ENCODE measurements around the gene GNPDA2. TPM values are rescaled to one million over a fixed set of nuclear protein-coding genes. Genes with fewer than 3 reads are reported as not detected.
"Not testable (repeated sequence)": the region's sequence is repeated elsewhere in the genome, so short reads cannot be mapped to it uniquely, and the experiment has no call there.

The GNPDA2 gene
- total RNA-seq, 1 donor from 2014 or later = 31.2 TPM

- Histone ChIP-seq H3K4me1 (no peaks in the 10 kb centered on the region), H3F3A (ENCODE audit: low read depth) (no peaks in the 10 kb centered on the region), H3K27me3 (no peaks in the 10 kb centered on the region), H3K4me2 (no peak overlapping the region), H4K20me1 (ENCODE audit: low read depth) (no peaks in the 10 kb centered on the region), H2AFZ (replicated peaks) (no peak overlapping the region), H3K9me3 (ENCODE audit: low read depth) (no peaks in the 10 kb centered on the region), H3K36me3 (no peaks in the 10 kb centered on the region), H3K9ac (no peak overlapping the region), H3K27ac (no peak overlapping the region), H3K79me2 (ENCODE audit: low read depth) (no peaks in the 10 kb centered on the region), H3K4me3 (no peak overlapping the region)
- H3K9me3 Mint-ChIP-seq = no peaks in the 10 kb centered on the region
- H3K27ac Mint-ChIP-seq = no peak overlapping the region
- no peaks in the 10 kb centered on the region for H3K36me3 Mint-ChIP-seq
- H3K4me3 Mint-ChIP-seq = no peak overlapping the region
- no peak for TF ChIP-seq EZH2phosphoT487 (IDR thresholded peaks at IDR 0.05)
- no peak for TF ChIP-seq EZH2 (IDR thresholded peaks at IDR 0.05)
- TF ChIP-seq CTCF (IDR thresholded peaks at IDR 0.05) = no peak
- DNase-seq (ENCODE audit: low spot score) = no peak
- no peaks in the 10 kb centered on the region for H3K27me3 Mint-ChIP-seq (ENCODE audit: insufficient read depth, low read depth)
- H3K4me1 Mint-ChIP-seq = no peaks in the 10 kb centered on the region
Measured at GRCh38 chr4:44736900-44737299, 10.5 kb upstream of the GNPDA2 start.

GRCh38 chr4:44728694-44729093, 2.3 kb upstream of the GNPDA2 start:
- not testable (repeated sequence) for H3K4me2 ChIP-seq; H3K9ac ChIP-seq; H3K27me3 Mint-ChIP-seq (ENCODE audit: insufficient read depth, low read depth); DNase-seq (ENCODE audit: low spot score); H4K20me1 ChIP-seq (ENCODE audit: low read depth); H3K36me3 ChIP-seq; H3K4me3 Mint-ChIP-seq; H3K36me3 Mint-ChIP-seq; H3K27ac ChIP-seq; H3K27ac Mint-ChIP-seq; H3F3A ChIP-seq (ENCODE audit: low read depth); H3K27me3 ChIP-seq; H3K4me3 ChIP-seq; H3K9me3 Mint-ChIP-seq; H2AFZ ChIP-seq (replicated peaks); H3K9me3 ChIP-seq (ENCODE audit: low read depth)
- Histone ChIP-seq H3K4me1 (peaks cover 18% of the 10 kb centered on the region), H3K79me2 (ENCODE audit: low read depth) (peaks cover 23% of the 10 kb centered on the region)
- H3K4me1 Mint-ChIP-seq = peaks cover 13% of the 10 kb centered on the region

GRCh38 chr4:44727471-44727870, 1.1 kb upstream of the GNPDA2 start:
- no peaks in the 10 kb centered on the region for H3K9me3 ChIP-seq (ENCODE audit: low read depth)
- no peaks in the 10 kb centered on the region for H3K36me3 ChIP-seq
- H3F3A ChIP-seq (ENCODE audit: low read depth) = no peaks in the 10 kb centered on the region
- Mint-ChIP-seq H3K36me3 (no peaks in the 10 kb centered on the region), H3K4me1 (peaks cover 17% of the 10 kb centered on the region), H3K27me3 (ENCODE audit: insufficient read depth, low read depth) (peaks cover 4% of the 10 kb centered on the region), H3K27ac (no peak overlapping the region), H3K9me3 (no peaks in the 10 kb centered on the region), H3K4me3 (no peak overlapping the region)
- no peak overlapping the region for H3K4me2 ChIP-seq
- H3K4me1 ChIP-seq = peaks cover 23% of the 10 kb centered on the region
- no peak for TF ChIP-seq EZH2 (IDR thresholded peaks at IDR 0.05)
- TF ChIP-seq CTCF (IDR thresholded peaks at IDR 0.05) = no peak
- TF ChIP-seq EZH2phosphoT487 (IDR thresholded peaks at IDR 0.05) = no peak
- peak overlapping the region; percentile 78 for H2AFZ ChIP-seq (replicated peaks)
- peaks cover 7% of the 10 kb centered on the region for H4K20me1 ChIP-seq (ENCODE audit: low read depth)
- DNase-seq (ENCODE audit: low spot score) = no peak
- H3K9ac ChIP-seq = no peak overlapping the region
- H3K79me2 ChIP-seq (ENCODE audit: low read depth) = peaks cover 35% of the 10 kb centered on the region
- H3K27me3 ChIP-seq = peaks cover 7% of the 10 kb centered on the region
- no peak overlapping the region for H3K4me3 ChIP-seq
- H3K27ac ChIP-seq = no peak overlapping the region

GRCh38 chr4:44725726-44726037, 674 bp downstream of the GNPDA2 start:
- H4K20me1 ChIP-seq (ENCODE audit: low read depth) = peaks cover 7% of the 10 kb centered on the region

More at GRCh38 chr4:44725726-44726037, 674 bp downstream of the GNPDA2 start:
- TF ChIP-seq EZH2 (IDR thresholded peaks at IDR 0.05) = no peak
- no peak for TF ChIP-seq CTCF (IDR thresholded peaks at IDR 0.05)
- TF ChIP-seq EZH2phosphoT487 (IDR thresholded peaks at IDR 0.05) = no peak
- peaks cover 23% of the 10 kb centered on the region for H3K4me1 ChIP-seq
- Mint-ChIP-seq H3K9me3 (no peaks in the 10 kb centered on the region), H3K36me3 (no peaks in the 10 kb centered on the region), H3K4me3 (peak overlapping the region; percentile 97), H3K27ac (peak overlapping the region; percentile 55), H3K4me1 (peaks cover 17% of the 10 kb centered on the region), H3K27me3 (ENCODE audit: insufficient read depth, low read depth) (peaks cover 4% of the 10 kb centered on the region)
- no peaks in the 10 kb centered on the region for H3F3A ChIP-seq (ENCODE audit: low read depth)
- peak overlapping the region; percentile 72 for H3K4me3 ChIP-seq
- H3K9ac ChIP-seq = peak overlapping the region; percentile 29
- no peak overlapping the region for H3K27ac ChIP-seq
- no peak for DNase-seq (ENCODE audit: low spot score)
- peaks cover 7% of the 10 kb centered on the region for H3K27me3 ChIP-seq
- H2AFZ ChIP-seq (replicated peaks) = peak overlapping the region; percentile 78
- no peaks in the 10 kb centered on the region for H3K36me3 ChIP-seq
- no peaks in the 10 kb centered on the region for H3K9me3 ChIP-seq (ENCODE audit: low read depth)
- peaks cover 49% of the 10 kb centered on the region for H3K79me2 ChIP-seq (ENCODE audit: low read depth)
- peak overlapping the region; percentile 80 for H3K4me2 ChIP-seq
